Peyer's patch (tissue), 4 donors: ENCODE measurements around the gene LPAR2.

Source experiments
- POLR2A ChIP-seq, 2 donors: fragments of 450-650 bp; IDR thresholded peaks; one replicate each; pipeline ENCODE4 v1.5.1; 2017; ENCODE audit warnings: antibody characterized with exemption in 2 of 2, mild to moderate bottlenecking in 2 of 2, moderate library complexity in 2 of 2
- TF ChIP-seq, protein P1 (sequence below), 6 experiments: fragments of 450-650 bp in 4 of 6; fragments of 200-600 bp in 2 of 6; sonication (generic) in 1 of 6; IDR thresholded peaks; one replicate each; pipeline ENCODE4 v1.5.1; 2017 to 2019; ENCODE audit warnings: antibody characterized with exemption in 6 of 6, mild to moderate bottlenecking in 3 of 6, moderate library complexity in 1 of 6

DNA sequence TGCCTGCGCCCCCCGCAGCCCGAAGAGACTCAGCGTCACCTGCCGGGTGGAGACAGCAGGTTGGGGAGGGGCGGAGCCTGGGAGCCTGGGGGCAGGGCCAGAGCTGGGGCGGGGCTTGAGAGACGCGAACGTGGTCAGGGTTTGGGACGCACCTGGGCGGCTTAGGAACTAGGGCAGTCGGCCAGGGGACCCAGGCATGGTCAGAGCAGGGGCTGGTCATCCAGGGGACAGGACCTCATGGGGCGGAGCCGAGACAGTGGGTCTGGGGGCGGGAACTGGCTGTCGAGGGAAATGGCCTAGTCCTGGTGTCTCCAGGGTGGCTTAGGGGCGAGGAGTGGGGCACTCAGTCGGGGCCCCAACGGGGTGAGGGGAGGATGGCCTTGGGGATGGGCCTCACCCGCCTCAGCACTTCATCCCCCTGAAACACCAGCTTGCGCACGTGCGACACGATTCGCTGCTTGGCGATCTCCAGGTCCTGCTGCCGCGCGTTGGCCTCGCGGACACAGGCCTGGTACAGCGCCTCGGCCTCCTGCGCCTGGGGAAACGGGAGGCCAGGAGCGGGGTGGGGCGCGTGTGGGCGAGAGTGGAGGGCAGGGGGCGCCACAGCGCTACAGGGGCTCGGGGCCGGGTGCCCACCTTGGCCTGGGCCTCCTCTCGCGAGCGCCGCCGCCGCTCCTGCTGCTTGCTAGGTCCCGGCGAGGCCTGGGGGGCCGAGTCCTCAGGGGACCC is 9.7 kb upstream of the LPAR2 start:
- TF ChIP-seq, protein P1, sequence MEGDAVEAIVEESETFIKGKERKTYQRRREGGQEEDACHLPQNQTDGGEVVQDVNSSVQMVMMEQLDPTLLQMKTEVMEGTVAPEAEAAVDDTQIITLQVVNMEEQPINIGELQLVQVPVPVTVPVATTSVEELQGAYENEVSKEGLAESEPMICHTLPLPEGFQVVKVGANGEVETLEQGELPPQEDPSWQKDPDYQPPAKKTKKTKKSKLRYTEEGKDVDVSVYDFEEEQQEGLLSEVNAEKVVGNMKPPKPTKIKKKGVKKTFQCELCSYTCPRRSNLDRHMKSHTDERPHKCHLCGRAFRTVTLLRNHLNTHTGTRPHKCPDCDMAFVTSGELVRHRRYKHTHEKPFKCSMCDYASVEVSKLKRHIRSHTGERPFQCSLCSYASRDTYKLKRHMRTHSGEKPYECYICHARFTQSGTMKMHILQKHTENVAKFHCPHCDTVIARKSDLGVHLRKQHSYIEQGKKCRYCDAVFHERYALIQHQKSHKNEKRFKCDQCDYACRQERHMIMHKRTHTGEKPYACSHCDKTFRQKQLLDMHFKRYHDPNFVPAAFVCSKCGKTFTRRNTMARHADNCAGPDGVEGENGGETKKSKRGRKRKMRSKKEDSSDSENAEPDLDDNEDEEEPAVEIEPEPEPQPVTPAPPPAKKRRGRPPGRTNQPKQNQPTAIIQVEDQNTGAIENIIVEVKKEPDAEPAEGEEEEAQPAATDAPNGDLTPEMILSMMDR (IDR thresholded peaks at IDR 0.05), result no peak
- no peak for TF ChIP-seq POLR2A (IDR thresholded peaks at IDR 0.05)
